ENCODE measurements around the gene NAALADL2. TPM values are rescaled to one million over a fixed set of nuclear protein-coding genes. Genes with fewer than 3 reads are reported as not detected.

The NAALADL2 gene
- total and polyA plus RNA-seq, 4 donors: 0.28 to 4.6 (median 3.1) TPM

DNA sequence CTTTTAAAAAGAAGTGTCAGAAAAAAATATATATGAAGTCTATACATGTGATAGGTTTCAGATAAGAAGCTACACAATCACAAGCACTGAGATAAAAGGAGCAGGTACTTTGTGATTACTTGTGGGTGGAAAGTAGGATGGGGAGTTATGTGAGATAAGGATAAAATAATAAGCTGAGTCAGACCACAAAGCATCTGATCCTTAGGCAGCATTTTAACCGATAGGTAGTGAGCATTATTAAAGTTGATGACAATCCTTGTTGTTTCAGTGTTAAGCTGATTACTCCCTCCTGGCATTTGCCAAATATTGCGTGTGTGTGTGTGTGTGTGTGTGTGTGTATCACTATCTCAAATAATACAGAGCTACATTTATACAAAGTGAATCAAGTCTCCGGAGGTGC lies 483.1 kb downstream of the NAALADL2 start:
- Histone ChIP-seq H3K27me3 (ENCODE audit: control insufficient read depth in 4 of 4, insufficient read depth in 4 of 4, low read length in 3 of 4) (no peaks in the 10 kb centered on the region), H3K27ac (ENCODE audit: low read depth in 1 of 2, low read length in 2 of 2) (no peak overlapping the region), H3K4me3 (ENCODE audit: low read depth in 1 of 3, low read length in 3 of 3) (no peak overlapping the region), H3K36me3 (ENCODE audit: control insufficient read depth in 4 of 4, insufficient read depth in 3 of 4, low read depth in 1 of 4, low read length in 3 of 4) (no peaks in the 10 kb centered on the region), H3K9ac (ENCODE audit: low read depth in 1 of 2, low read length in 2 of 2) (no peak overlapping the region), H3K9me3 (ENCODE audit: control insufficient read depth in 4 of 4, low read length in 3 of 4) (no peaks in the 10 kb centered on the region), H3K4me1 (ENCODE audit: control insufficient read depth in 4 of 4, insufficient read depth in 4 of 4, low read length in 3 of 4) (peaks cover 0 to 19% (median 8%) of the 10 kb centered on the region in 4 donors)
- TF ChIP-seq SP1 (IDR thresholded peaks at IDR 0.05) (no peak), GABPA (IDR thresholded peaks at IDR 0.05 in 1 of 2, conservative IDR thresholded peaks at IDR 0.05 in 1 of 2) (no peak), TAF1 (conservative IDR thresholded peaks at IDR 0.05) (no peak), MAX (IDR thresholded peaks at IDR 0.05) (no peak), EGR1 (IDR thresholded peaks at IDR 0.05; ENCODE audit: low read depth in 2 of 2) (no peak), NR2F2 (IDR thresholded peaks at IDR 0.05) (no peak), HNF4G (IDR thresholded peaks at IDR 0.05) (no peak), JUND (IDR thresholded peaks at IDR 0.05) (no peak), HNF4A (conservative IDR thresholded peaks at IDR 0.05) (no peak), RXRA (IDR thresholded peaks at IDR 0.05) (no peak), RAD21 (IDR thresholded peaks at IDR 0.05) (no peak), FOXA1 (IDR thresholded peaks at IDR 0.05) (no peak), FOXA2 (IDR thresholded peaks at IDR 0.05) (no peak), YY1 (IDR thresholded peaks at IDR 0.05) (no peak)
- TF ChIP-seq, protein P1, sequence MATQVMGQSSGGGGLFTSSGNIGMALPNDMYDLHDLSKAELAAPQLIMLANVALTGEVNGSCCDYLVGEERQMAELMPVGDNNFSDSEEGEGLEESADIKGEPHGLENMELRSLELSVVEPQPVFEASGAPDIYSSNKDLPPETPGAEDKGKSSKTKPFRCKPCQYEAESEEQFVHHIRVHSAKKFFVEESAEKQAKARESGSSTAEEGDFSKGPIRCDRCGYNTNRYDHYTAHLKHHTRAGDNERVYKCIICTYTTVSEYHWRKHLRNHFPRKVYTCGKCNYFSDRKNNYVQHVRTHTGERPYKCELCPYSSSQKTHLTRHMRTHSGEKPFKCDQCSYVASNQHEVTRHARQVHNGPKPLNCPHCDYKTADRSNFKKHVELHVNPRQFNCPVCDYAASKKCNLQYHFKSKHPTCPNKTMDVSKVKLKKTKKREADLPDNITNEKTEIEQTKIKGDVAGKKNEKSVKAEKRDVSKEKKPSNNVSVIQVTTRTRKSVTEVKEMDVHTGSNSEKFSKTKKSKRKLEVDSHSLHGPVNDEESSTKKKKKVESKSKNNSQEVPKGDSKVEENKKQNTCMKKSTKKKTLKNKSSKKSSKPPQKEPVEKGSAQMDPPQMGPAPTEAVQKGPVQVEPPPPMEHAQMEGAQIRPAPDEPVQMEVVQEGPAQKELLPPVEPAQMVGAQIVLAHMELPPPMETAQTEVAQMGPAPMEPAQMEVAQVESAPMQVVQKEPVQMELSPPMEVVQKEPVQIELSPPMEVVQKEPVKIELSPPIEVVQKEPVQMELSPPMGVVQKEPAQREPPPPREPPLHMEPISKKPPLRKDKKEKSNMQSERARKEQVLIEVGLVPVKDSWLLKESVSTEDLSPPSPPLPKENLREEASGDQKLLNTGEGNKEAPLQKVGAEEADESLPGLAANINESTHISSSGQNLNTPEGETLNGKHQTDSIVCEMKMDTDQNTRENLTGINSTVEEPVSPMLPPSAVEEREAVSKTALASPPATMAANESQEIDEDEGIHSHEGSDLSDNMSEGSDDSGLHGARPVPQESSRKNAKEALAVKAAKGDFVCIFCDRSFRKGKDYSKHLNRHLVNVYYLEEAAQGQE (IDR thresholded peaks at IDR 0.05): no peak
- TF ChIP-seq, protein P2, sequence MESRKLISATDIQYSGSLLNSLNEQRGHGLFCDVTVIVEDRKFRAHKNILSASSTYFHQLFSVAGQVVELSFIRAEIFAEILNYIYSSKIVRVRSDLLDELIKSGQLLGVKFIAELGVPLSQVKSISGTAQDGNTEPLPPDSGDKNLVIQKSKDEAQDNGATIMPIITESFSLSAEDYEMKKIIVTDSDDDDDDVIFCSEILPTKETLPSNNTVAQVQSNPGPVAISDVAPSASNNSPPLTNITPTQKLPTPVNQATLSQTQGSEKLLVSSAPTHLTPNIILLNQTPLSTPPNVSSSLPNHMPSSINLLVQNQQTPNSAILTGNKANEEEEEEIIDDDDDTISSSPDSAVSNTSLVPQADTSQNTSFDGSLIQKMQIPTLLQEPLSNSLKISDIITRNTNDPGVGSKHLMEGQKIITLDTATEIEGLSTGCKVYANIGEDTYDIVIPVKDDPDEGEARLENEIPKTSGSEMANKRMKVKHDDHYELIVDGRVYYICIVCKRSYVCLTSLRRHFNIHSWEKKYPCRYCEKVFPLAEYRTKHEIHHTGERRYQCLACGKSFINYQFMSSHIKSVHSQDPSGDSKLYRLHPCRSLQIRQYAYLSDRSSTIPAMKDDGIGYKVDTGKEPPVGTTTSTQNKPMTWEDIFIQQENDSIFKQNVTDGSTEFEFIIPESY (IDR thresholded peaks at IDR 0.05): no peak
- TF ChIP-seq, protein P3, sequence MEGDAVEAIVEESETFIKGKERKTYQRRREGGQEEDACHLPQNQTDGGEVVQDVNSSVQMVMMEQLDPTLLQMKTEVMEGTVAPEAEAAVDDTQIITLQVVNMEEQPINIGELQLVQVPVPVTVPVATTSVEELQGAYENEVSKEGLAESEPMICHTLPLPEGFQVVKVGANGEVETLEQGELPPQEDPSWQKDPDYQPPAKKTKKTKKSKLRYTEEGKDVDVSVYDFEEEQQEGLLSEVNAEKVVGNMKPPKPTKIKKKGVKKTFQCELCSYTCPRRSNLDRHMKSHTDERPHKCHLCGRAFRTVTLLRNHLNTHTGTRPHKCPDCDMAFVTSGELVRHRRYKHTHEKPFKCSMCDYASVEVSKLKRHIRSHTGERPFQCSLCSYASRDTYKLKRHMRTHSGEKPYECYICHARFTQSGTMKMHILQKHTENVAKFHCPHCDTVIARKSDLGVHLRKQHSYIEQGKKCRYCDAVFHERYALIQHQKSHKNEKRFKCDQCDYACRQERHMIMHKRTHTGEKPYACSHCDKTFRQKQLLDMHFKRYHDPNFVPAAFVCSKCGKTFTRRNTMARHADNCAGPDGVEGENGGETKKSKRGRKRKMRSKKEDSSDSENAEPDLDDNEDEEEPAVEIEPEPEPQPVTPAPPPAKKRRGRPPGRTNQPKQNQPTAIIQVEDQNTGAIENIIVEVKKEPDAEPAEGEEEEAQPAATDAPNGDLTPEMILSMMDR (IDR thresholded peaks at IDR 0.05; ENCODE audit: low read depth, low read length, missing input control): no peak
- TF ChIP-seq, protein P4, sequence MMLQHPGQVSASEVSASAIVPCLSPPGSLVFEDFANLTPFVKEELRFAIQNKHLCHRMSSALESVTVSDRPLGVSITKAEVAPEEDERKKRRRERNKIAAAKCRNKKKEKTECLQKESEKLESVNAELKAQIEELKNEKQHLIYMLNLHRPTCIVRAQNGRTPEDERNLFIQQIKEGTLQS (IDR thresholded peaks at IDR 0.05): no peak
- DNase-seq (ENCODE audit: low spot score): no peak
- 90% methylated on average over 3 of the region's 3 CpGs for WGBS

Measured in liver (tissue), 9 donors.